DOHH2 (cell line): ENCODE measurements around the gene TTC23.

Experiments
- H3F3A ChIP-seq: fragments of 200-600 bp; sonication (generic), shearing (Covaris generic); 2 replicates; pipeline ENCODE4 v1.6.0; 2016; ENCODE audit warnings: antibody characterized with exemption, mild to moderate bottlenecking; ENCODE audit not compliant: control insufficient read depth, insufficient read depth
- H3K27ac ChIP-seq: fragments of 200-600 bp; sonication (generic); 2 replicates; pipeline ENCODE4 v1.5.1; 2014; ENCODE audit warnings: low read depth, mild to moderate bottlenecking, low read length, moderate library complexity
- H3K27me3 ChIP-seq: fragments of 200-600 bp; sonication (generic); 2 replicates; pipeline ENCODE4 v1.6.1; 2014; ENCODE audit warnings: mild to moderate bottlenecking, low read length, mixed read lengths; ENCODE audit not compliant: control insufficient read depth
- H3K36me3 ChIP-seq: fragments of 200-600 bp; sonication (generic); 2 replicates; pipeline ENCODE4 v1.6.1; 2014; ENCODE audit warnings: mild to moderate bottlenecking, low read length, moderate library complexity, mixed read lengths; ENCODE audit not compliant: control insufficient read depth
- H3K4me1 ChIP-seq: fragments of 200-600 bp; sonication (generic); 2 replicates; pipeline ENCODE4 v1.6.1; 2014; ENCODE audit warnings: mild to moderate bottlenecking, low read length, mixed read lengths; ENCODE audit not compliant: control insufficient read depth
- H3K4me2 ChIP-seq: fragments of 200-600 bp; sonication (generic); 2 replicates; pipeline ENCODE4 v1.6.0; 2014; ENCODE audit warnings: mild to moderate bottlenecking, low read length, moderate library complexity
- H3K4me3 ChIP-seq: fragments of 200-600 bp; sonication (generic); 2 replicates; pipeline ENCODE4 v1.5.1; 2014; ENCODE audit warnings: mild to moderate bottlenecking, low read length, mixed read lengths
- H3K79me2 ChIP-seq: fragments of 200-600 bp; sonication (generic); 2 replicates; pipeline ENCODE4 v1.6.1; 2014; ENCODE audit warnings: mild to moderate bottlenecking, low read length, mixed read lengths; ENCODE audit not compliant: control insufficient read depth
- H3K9me2 ChIP-seq: fragments of 200-600 bp; sonication (generic); replicated peaks from 2 replicates; pipeline ENCODE4 v1.6.1; 2014; ENCODE audit warnings: mild to moderate bottlenecking, low read length, mixed read lengths; ENCODE audit not compliant: control insufficient read depth
- H3K9me3 ChIP-seq: fragments of 200-600 bp; sonication (generic); 2 replicates; pipeline ENCODE4 v1.6.1; 2014; ENCODE audit warnings: antibody characterized with exemption, low read length, mixed read lengths; ENCODE audit not compliant: control insufficient read depth, insufficient read depth
- H4K20me1 ChIP-seq: fragments of 200-600 bp; sonication (generic); 2 replicates; pipeline ENCODE4 v1.6.0; 2014; ENCODE audit warnings: low read depth, mild to moderate bottlenecking, antibody characterized with exemption, low read length, moderate library complexity; ENCODE audit not compliant: control insufficient read depth, insufficient read depth
- EZH2phosphoT487 ChIP-seq: fragments of 200-600 bp; sonication (generic); IDR thresholded peaks from 2 replicates; pipeline ENCODE4 v1.6.1; 2017; ENCODE audit warnings: borderline replicate concordance, mild to moderate bottlenecking, antibody characterized with exemption, low read length, moderate library complexity, mixed read lengths
- TF ChIP-seq, protein P1 (sequence below): fragments of 200-600 bp; sonication (generic); IDR thresholded peaks from one replicate; pipeline ENCODE4 v1.5.1; 2014; ENCODE audit warnings: antibody characterized with exemption, mild to moderate bottlenecking, low read depth, low read length; ENCODE audit not compliant: poor library complexity, severe bottlenecking

The TTC23 gene

DNA sequence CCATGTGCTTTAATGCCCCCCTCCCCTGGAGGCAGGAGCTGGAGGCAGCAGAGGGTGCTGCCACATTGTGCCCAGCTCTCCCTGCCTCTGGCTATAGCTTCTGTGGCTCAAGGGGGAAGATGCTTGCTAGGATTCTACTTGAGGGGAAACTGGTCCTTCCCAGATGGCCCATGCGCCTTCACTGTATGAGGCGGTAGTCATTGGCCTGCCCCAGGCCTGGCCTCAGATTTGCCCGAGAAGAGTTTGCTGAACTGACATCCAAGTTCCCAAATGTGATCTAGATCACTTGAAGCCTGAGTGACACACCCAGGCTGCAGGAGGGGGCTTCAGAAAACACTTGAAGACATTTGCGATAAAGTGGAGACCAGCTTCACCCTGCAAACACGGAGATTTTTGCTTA, 140.4 kb downstream of the TTC23 start:
- TF ChIP-seq EZH2phosphoT487 = no peak
- TF ChIP-seq, protein P1, sequence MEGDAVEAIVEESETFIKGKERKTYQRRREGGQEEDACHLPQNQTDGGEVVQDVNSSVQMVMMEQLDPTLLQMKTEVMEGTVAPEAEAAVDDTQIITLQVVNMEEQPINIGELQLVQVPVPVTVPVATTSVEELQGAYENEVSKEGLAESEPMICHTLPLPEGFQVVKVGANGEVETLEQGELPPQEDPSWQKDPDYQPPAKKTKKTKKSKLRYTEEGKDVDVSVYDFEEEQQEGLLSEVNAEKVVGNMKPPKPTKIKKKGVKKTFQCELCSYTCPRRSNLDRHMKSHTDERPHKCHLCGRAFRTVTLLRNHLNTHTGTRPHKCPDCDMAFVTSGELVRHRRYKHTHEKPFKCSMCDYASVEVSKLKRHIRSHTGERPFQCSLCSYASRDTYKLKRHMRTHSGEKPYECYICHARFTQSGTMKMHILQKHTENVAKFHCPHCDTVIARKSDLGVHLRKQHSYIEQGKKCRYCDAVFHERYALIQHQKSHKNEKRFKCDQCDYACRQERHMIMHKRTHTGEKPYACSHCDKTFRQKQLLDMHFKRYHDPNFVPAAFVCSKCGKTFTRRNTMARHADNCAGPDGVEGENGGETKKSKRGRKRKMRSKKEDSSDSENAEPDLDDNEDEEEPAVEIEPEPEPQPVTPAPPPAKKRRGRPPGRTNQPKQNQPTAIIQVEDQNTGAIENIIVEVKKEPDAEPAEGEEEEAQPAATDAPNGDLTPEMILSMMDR = no peak

DNA sequence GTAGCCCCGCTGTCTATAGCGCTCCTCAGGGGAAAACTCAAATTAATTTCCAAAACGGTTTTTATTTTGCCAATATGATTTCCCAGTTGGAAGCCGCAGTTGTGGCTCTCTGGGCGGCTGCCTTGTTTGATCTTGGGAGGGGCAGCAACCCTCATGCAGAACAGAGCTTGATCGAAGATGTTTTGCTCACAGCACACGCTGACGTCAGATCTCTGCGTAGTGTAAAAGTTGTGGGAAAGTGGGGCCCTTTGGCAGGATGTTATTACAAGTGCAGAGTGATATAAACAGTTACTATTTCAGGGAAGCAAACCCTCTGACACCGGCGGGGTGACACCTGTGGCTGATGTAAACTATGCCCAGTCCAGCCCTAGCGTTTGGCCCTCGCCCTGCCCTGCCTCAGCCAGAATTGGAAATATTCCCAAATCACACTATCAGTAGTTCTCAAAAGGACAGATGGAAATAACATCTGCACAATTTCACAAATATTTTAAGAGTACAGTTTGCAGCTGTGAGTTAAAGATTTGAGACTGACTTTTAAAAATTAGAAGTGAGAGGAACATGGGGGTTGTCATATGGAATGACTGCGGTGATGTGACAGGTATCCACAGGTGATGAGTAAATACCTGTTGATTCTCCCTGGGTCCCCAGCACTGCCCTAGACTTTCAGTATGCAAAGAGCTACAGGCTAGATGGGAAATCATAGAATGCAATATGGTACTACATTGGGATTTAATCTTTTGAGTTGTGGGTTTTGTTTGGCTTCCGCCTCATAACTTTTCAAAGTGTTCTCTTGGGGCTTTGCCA, 142.8 kb downstream of the TTC23 start:
- no peak for TF ChIP-seq EZH2phosphoT487
- TF ChIP-seq, protein P1 = no peak
- H3K79me2 ChIP-seq = no peaks in the 10 kb centered on the region
- H3K4me3 ChIP-seq = no peak overlapping the region
- no peaks in the 10 kb centered on the region for H3K4me1 ChIP-seq
- H3K9me2 ChIP-seq = no peaks in the 10 kb centered on the region
- H4K20me1 ChIP-seq = no peaks in the 10 kb centered on the region
- H3K9me3 ChIP-seq = no peaks in the 10 kb centered on the region
- H3F3A ChIP-seq = no peaks in the 10 kb centered on the region
- H3K27ac ChIP-seq = no peak overlapping the region
- no peak overlapping the region for H3K4me2 ChIP-seq
- H3K36me3 ChIP-seq = no peaks in the 10 kb centered on the region
- H3K27me3 ChIP-seq = no peaks in the 10 kb centered on the region

More for the DNA sequence above, 140.4 kb downstream of the TTC23 start:
- Histone ChIP-seq H3K36me3 (no peaks in the 10 kb centered on the region), H3K27ac (no peak overlapping the region), H3K9me3 (no peaks in the 10 kb centered on the region), H4K20me1 (no peaks in the 10 kb centered on the region), H3K27me3 (no peaks in the 10 kb centered on the region), H3F3A (no peaks in the 10 kb centered on the region), H3K4me2 (no peak overlapping the region), H3K79me2 (no peaks in the 10 kb centered on the region), H3K4me3 (no peak overlapping the region), H3K9me2 (no peaks in the 10 kb centered on the region), H3K4me1 (no peaks in the 10 kb centered on the region)

DNA sequence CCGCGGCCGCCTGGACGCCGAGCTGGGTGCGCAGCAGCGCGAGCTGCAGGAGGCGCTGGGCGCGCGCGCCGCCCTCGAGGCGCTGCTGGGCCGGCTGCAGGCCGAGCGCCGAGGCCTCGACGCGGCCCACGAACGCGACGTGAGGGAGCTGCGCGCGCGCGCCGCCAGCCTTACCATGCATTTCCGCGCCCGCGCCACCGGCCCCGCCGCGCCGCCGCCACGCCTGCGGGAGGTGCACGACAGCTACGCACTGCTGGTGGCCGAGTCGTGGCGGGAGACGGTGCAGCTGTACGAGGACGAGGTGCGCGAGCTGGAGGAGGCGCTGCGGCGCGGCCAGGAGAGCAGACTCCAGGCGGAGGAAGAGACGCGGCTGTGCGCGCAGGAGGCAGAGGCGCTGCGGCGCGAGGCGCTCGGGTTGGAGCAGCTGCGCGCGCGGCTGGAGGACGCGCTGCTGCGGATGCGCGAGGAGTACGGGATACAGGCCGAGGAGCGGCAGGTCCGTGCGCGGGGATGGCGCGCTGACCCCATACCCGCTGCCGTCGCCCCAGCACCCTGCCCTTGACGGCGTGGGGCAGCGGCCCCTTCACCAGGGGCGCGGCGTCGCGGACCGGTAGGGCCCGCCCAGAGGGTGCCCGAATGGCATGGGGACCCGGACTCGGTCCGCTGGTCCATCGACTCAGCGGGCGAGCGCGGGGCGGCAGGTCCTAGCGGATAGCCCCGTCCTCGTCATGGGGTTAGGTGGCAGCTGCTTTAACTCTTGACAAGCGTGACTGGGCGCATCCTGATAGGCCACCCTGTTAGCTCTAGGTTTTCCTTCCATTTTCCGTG, 143.7 kb downstream of the TTC23 start:
- Histone ChIP-seq H3K9me3 (no peaks in the 10 kb centered on the region), H3K27me3 (peaks cover under 1% of the 10 kb centered on the region; the same call in 1 of the 2 replicates), H3K4me1 (no peaks in the 10 kb centered on the region), H4K20me1 (no peaks in the 10 kb centered on the region), H3K27ac (no peak overlapping the region), H3K4me2 (no peak overlapping the region), H3K79me2 (no peaks in the 10 kb centered on the region), H3K36me3 (no peaks in the 10 kb centered on the region), H3K9me2 (no peaks in the 10 kb centered on the region), H3K4me3 (no peak overlapping the region), H3F3A (no peaks in the 10 kb centered on the region)
- TF ChIP-seq, protein P1 = no peak
- no peak for TF ChIP-seq EZH2phosphoT487
